ENCODE data around the gene PIAS4. TPM values are rescaled to one million over a fixed set of nuclear protein-coding genes. Genes with fewer than 3 reads are reported as not detected.

Gene PIAS4
- total and polyA plus RNA-seq, 9 of the 15 experiments (the other 6 are each of a cell fraction or from before 2014, with no cell fraction given): 0.27 to 34.9 (median 14.4) TPM

DNA sequence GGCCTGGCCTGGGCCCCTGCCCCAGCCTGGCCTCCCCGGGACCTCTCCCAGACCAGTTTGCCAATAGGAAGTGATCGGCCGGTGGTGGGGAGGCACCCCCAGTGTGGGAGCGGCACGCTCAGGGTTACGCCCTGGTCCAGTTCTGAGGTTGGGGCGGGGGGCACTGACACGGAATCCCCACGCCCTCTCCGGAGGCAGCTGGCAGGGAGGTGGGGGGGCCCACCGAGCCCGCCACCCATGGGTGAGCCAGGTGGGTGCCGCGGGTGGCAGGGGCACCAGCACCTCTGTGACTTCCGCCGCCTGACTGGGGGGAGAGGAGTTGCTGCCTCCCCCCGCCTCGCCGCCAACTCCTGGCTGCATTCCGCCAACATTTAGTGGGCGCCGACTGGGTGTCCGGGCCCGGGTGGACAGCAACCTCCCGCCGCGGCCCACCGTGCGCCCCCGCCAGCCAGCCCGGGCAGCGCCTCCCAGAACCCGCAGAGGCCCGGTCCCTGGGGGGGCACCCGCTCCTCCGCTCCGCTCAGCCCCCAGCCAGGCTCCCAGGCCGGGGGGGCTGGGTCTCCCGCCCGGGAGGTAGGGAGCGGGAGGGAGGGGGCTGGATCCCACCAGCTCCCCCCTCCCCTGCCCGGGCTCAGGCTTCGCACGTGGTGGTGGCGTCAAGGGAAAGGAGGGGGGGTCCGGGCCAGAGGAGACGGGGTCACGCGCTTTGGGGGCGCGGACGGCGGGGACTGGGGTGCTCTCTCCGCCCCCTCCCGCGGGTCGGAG, 57.1 kb downstream of the PIAS4 start (continued):
- TF ChIP-seq, protein P1, sequence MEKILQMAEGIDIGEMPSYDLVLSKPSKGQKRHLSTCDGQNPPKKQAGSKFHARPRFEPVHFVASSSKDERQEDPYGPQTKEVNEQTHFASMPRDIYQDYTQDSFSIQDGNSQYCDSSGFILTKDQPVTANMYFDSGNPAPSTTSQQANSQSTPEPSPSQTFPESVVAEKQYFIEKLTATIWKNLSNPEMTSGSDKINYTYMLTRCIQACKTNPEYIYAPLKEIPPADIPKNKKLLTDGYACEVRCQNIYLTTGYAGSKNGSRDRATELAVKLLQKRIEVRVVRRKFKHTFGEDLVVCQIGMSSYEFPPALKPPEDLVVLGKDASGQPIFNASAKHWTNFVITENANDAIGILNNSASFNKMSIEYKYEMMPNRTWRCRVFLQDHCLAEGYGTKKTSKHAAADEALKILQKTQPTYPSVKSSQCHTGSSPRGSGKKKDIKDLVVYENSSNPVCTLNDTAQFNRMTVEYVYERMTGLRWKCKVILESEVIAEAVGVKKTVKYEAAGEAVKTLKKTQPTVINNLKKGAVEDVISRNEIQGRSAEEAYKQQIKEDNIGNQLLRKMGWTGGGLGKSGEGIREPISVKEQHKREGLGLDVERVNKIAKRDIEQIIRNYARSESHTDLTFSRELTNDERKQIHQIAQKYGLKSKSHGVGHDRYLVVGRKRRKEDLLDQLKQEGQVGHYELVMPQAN (IDR thresholded peaks at IDR 0.05; ENCODE audit: borderline replicate concordance): 0 out of 2 replicates have a peak, but pooled peaks have one; percentile 19
- TF ChIP-seq ETV6 (IDR thresholded peaks at IDR 0.05; ENCODE audit: borderline replicate concordance in 1 of 2, low read depth in 2 of 2, low read length in 1 of 2) (no peak), ETV6 (CRISPR knock-in tag; IDR thresholded peaks at IDR 0.05; ENCODE audit: borderline replicate concordance) (peak; percentile 49; the same call in 1 of the 2 replicates), ZKSCAN8 (CRISPR knock-in tag; IDR thresholded peaks at IDR 0.05) (no peak), ZNF347 (CRISPR knock-in tag; IDR thresholded peaks at IDR 0.05; ENCODE audit: low read depth) (no peak), ZNF143 (CRISPR knock-in tag; IDR thresholded peaks at IDR 0.05) (no peak), DDX20 (tag; IDR thresholded peaks at IDR 0.05; ENCODE audit: low read depth) (no peak), CAMTA2 (CRISPR knock-in tag; conservative IDR thresholded peaks at IDR 0.05) (no peak), HMG20A (CRISPR knock-in tag; conservative IDR thresholded peaks at IDR 0.05) (no peak), HNRNPLL (IDR thresholded peaks at IDR 0.05; ENCODE audit: low read depth, low read length, poor library complexity, severe bottlenecking) (peak; percentile 23), SMAD3 (CRISPR knock-in tag; conservative IDR thresholded peaks at IDR 0.05) (no peak), CXXC5 (CRISPR knock-in tag; IDR thresholded peaks at IDR 0.05) (no peak), CBFB (CRISPR knock-in tag; IDR thresholded peaks at IDR 0.05) (no peak), ZNF316 (IDR thresholded peaks at IDR 0.05) (no peak), SMC3 (conservative IDR thresholded peaks at IDR 0.05; ENCODE audit: insufficient read depth, low read depth, low read length) (no peak), NR4A1 (CRISPR knock-in tag; IDR thresholded peaks at IDR 0.05) (no peak), NR4A1 (tag; IDR thresholded peaks at IDR 0.05) (no peak), IFI16 (CRISPR knock-in tag; IDR thresholded peaks at IDR 0.05) (no peak), ARNT (IDR thresholded peaks at IDR 0.05) (no peak), ZBTB7A (IDR thresholded peaks at IDR 0.05; ENCODE audit: borderline replicate concordance, control insufficient read depth, low read depth, low read length) (0 out of 2 replicates have a peak, but pooled peaks have one; percentile 9), TGIF2 (CRISPR knock-in tag; IDR thresholded peaks at IDR 0.05) (peak; percentile 73; the same call in 1 of the 2 replicates), MEF2A (IDR thresholded peaks at IDR 0.05; ENCODE audit: control insufficient read depth, low read depth, low read length) (no peak)
- TF ChIP-seq, protein P2, sequence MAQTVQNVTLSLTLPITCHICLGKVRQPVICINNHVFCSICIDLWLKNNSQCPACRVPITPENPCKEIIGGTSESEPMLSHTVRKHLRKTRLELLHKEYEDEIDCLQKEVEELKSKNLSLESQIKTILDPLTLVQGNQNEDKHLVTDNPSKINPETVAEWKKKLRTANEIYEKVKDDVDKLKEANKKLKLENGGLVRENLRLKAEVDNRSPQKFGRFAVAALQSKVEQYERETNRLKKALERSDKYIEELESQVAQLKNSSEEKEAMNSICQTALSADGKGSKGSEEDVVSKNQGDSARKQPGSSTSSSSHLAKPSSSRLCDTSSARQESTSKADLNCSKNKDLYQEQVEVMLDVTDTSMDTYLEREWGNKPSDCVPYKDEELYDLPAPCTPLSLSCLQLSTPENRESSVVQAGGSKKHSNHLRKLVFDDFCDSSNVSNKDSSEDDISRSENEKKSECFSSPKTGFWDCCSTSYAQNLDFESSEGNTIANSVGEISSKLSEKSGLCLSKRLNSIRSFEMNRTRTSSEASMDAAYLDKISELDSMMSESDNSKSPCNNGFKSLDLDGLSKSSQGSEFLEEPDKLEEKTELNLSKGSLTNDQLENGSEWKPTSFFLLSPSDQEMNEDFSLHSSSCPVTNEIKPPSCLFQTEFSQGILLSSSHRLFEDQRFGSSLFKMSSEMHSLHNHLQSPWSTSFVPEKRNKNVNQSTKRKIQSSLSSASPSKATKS (CRISPR knock-in tag; IDR thresholded peaks at IDR 0.05): no peak
- TF ChIP-seq, protein P3, sequence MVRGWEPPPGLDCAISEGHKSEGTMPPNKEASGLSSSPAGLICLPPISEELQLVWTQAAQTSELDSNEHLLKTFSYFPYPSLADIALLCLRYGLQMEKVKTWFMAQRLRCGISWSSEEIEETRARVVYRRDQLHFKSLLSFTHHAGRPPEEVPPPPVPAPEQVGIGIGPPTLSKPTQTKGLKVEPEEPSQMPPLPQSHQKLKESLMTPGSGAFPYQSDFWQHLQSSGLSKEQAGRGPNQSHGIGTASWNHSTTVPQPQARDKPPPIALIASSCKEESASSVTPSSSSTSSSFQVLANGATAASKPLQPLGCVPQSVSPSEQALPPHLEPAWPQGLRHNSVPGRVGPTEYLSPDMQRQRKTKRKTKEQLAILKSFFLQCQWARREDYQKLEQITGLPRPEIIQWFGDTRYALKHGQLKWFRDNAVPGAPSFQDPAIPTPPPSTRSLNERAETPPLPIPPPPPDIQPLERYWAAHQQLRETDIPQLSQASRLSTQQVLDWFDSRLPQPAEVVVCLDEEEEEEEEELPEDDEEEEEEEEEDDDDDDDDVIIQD (CRISPR knock-in tag; IDR thresholded peaks at IDR 0.05): no peak
